ENCODE measurements around the gene SYTL1. TPM values are rescaled to one million over a fixed set of nuclear protein-coding genes. Genes with fewer than 3 reads are reported as not detected.
A peak's percentile ranks its signal among the peaks of the same experiment; 100 is the strongest.

Gene SYTL1
- total and polyA plus RNA-seq, 9 of the 15 experiments (the other 6 are each of a cell fraction or from before 2014, with no cell fraction given): 0.04 to 9.3 (median 1.7) TPM

GRCh38 chr1:27392096-27392777 lies 50.4 kb downstream of the SYTL1 start, which contains the start of gene GPR3 (continued):
- TF ChIP-seq PATZ1 (CRISPR knock-in tag; IDR thresholded peaks at IDR 0.05; ENCODE audit: borderline replicate concordance): no peak
- TF ChIP-seq CHD1 (IDR thresholded peaks at IDR 0.05; ENCODE audit: low read length): no peak
- peak; percentile 24; the same call in 1 of the 2 replicates for TF ChIP-seq CBX1 (IDR thresholded peaks at IDR 0.05; ENCODE audit: low read depth)
- no peak for TF ChIP-seq SPI1 (IDR thresholded peaks at IDR 0.05; ENCODE audit: borderline replicate concordance, low read depth, low read length)
- TF ChIP-seq ARID3B (CRISPR knock-in tag; IDR thresholded peaks at IDR 0.05; ENCODE audit: borderline replicate concordance): no peak
- peak; percentile 84 to 88 for TF ChIP-seq MNT (conservative IDR thresholded peaks at IDR 0.05)
- peak; percentile 86 for TF ChIP-seq TBP (optimal IDR thresholded peaks at IDR 0.05; ENCODE audit: low read depth, low read length)
- no peak for TF ChIP-seq ZNF146 (CRISPR knock-in tag; IDR thresholded peaks at IDR 0.05; ENCODE audit: unreplicated experiment)
- peak; percentile 90 for TF ChIP-seq CREB1 (IDR thresholded peaks at IDR 0.05)
- TF ChIP-seq CREB1 (CRISPR knock-in tag; IDR thresholded peaks at IDR 0.05): peak; percentile 88
- TF ChIP-seq ATF1 (CRISPR knock-in tag; IDR thresholded peaks at IDR 0.05): peak; percentile 67
- peak; percentile 98 for TF ChIP-seq ATF1 (tag; IDR thresholded peaks at IDR 0.05)
- peak; percentile 19; the same call in 1 of the 2 replicates for TF ChIP-seq ZNF592 (IDR thresholded peaks at IDR 0.05)
- no peak for TF ChIP-seq ZNF41 (CRISPR knock-in tag; conservative IDR thresholded peaks at IDR 0.05)
- peak; percentile 85; the same call in 1 of the 2 replicates for TF ChIP-seq E2F1 (CRISPR knock-in tag; IDR thresholded peaks at IDR 0.05)
- peak; percentile 46; the same call in 1 of the 2 replicates for TF ChIP-seq HDAC2 (IDR thresholded peaks at IDR 0.05)
- 0 out of 2 replicates have a peak, but pooled peaks have one; percentile 18 for TF ChIP-seq ZNF668 (CRISPR knock-in tag; IDR thresholded peaks at IDR 0.05)

All from K562 (cell line).